GM12878 (cell line): ENCODE results near the gene FCAMR. TPM values are rescaled to one million over a fixed set of nuclear protein-coding genes. Genes with fewer than 3 reads are reported as not detected.

ENCODE experiments used
- ATAC-seq: fragments of 200-7000 bp; cut with Tn5 transposase; 3 replicates; pipeline ENCODE4 v1.9.1; 2020; ENCODE audit warnings: mild to moderate bottlenecking, moderate library complexity
- BruUV-seq: library from RNA; stranded (reverse); fragments of 400-500 nt; replicated peaks from 2 replicates; lab custom pipeline; 2021; lab: Mats Ljungman, UMichigan
- CTCF ChIA-PET: fragments of 300-600 bp; sonication (Branson Sonifier 250); formaldehyde crosslinking; extraction: SDS; loops from one replicate; lab custom pipeline; 2021; ENCODE audit warnings: inconsistent platforms; lab: Yijun Ruan, JAX
- POLR2A ChIA-PET: fragments of 350-600 bp; formaldehyde crosslinking; extraction: SDS; loops from one replicate; lab custom pipeline; 2021; ENCODE audit warnings: inconsistent platforms; lab: Charles Lee
- RAD21 ChIA-PET: fragments of 300-600 bp; sonication (Branson Sonifier 250); formaldehyde crosslinking; loops from one replicate; lab custom pipeline; 2023; ENCODE audit warnings: antibody characterized with exemption; ENCODE audit not compliant: unreplicated experiment; lab: Charles Lee
- SMC1A ChIA-PET: fragments of 300-600 bp; sonication (Branson Sonifier 250); formaldehyde crosslinking; loops from one replicate; lab custom pipeline; 2023; ENCODE audit not compliant: unreplicated experiment, uncharacterized antibody; lab: Charles Lee
- DNase-seq: peaks from one replicate; pipeline ENCODE4 v3.0.0-alpha.2; 2011; ENCODE audit warnings: low read depth, low spot score
- FAIRE-seq: peaks from 3 replicates; lab custom pipeline; 2011; peaks lifted over from hg19 to GRCh38; lab: Jason Lieb, UNC
- H2AFZ ChIP-seq: 2 replicates; pipeline ENCODE4 v1.6.0; 2011; ENCODE audit warnings: low read depth, low read length, control low read depth; ENCODE audit not compliant: control insufficient read depth
- H3K27ac ChIP-seq: 2 replicates; pipeline ENCODE4 v1.5.1; 2011; ENCODE audit warnings: control low read depth; ENCODE audit not compliant: control insufficient read depth, insufficient read depth
- H3K27me3 ChIP-seq, 2 experiments: replicated peaks in 1 of 2; 2 replicates each; pipeline versions ENCODE4 v1.6.0 to v1.6.1; 2011; ENCODE audit warnings: low read length in 1 of 2; ENCODE audit not compliant: control insufficient read depth in 2 of 2, insufficient read depth in 2 of 2
- H3K36me3 ChIP-seq, 2 experiments: 2 replicates each; pipeline ENCODE4 v1.5.1; 2011; ENCODE audit warnings: low read length in 1 of 2; ENCODE audit not compliant: control insufficient read depth in 2 of 2, insufficient read depth in 2 of 2
- H3K4me1 ChIP-seq: 2 replicates; pipeline ENCODE4 v1.6.1; 2011; ENCODE audit warnings: mild to moderate bottlenecking, low read length, moderate library complexity, mixed read lengths; ENCODE audit not compliant: control insufficient read depth, insufficient read depth
- H3K4me2 ChIP-seq: 2 replicates; pipeline ENCODE4 v1.6.0; 2011; ENCODE audit warnings: control low read depth; ENCODE audit not compliant: control insufficient read depth, insufficient read depth
- H3K4me3 ChIP-seq: fragments of 200-600 bp; sonication (generic); 2 replicates; pipeline ENCODE4 v1.5.1; 2016
- H3K79me2 ChIP-seq: 2 replicates; pipeline ENCODE4 v1.6.0; 2011; ENCODE audit warnings: low read length; ENCODE audit not compliant: control insufficient read depth, insufficient read depth
- H3K9ac ChIP-seq: 2 replicates; pipeline ENCODE4 v1.8.0; 2011; ENCODE audit warnings: low read length, control low read depth, mixed read lengths; ENCODE audit not compliant: control insufficient read depth, insufficient read depth
- H3K9me3 ChIP-seq: replicated peaks from 3 replicates; pipeline ENCODE4 v1.5.1; 2011; ENCODE audit warnings: mild to moderate bottlenecking, low read length; ENCODE audit not compliant: control insufficient read depth, insufficient read depth
- H4K20me1 ChIP-seq: 2 replicates; pipeline ENCODE4 v1.6.0; 2011; ENCODE audit not compliant: control insufficient read depth, insufficient read depth
- BMI1 ChIP-seq: fragments of 450-650 bp; IDR thresholded peaks from 2 replicates; pipeline ENCODE4 v1.6.1; 2016; ENCODE audit warnings: mild to moderate bottlenecking, moderate library complexity, borderline replicate concordance
- ESRRA ChIP-seq: IDR thresholded peaks from 2 replicates; pipeline ENCODE4 v1.6.1; 2012; ENCODE audit warnings: mild to moderate bottlenecking, low read length, improper control_type of control experiment
- FOS ChIP-seq: IDR thresholded peaks from 3 replicates; pipeline ENCODE4 v1.6.1; 2011; ENCODE audit warnings: borderline replicate concordance; ENCODE audit not compliant: insufficient read length; ENCODE audit errors: extremely low read depth
- FOXK2 ChIP-seq: fragments of 450-650 bp; IDR thresholded peaks from 2 replicates; pipeline ENCODE4 v1.6.1; 2017; ENCODE audit warnings: mild to moderate bottlenecking, moderate library complexity
- HCFC1 ChIP-seq: fragments of 150-350 bp; IDR thresholded peaks from 2 replicates; pipeline ENCODE4 v1.6.1; 2014; ENCODE audit warnings: low read length
- HDGF ChIP-seq: fragments of 450-650 bp; IDR thresholded peaks from 2 replicates; pipeline ENCODE4 v1.6.1; 2016; ENCODE audit warnings: antibody characterized with exemption
- KAT2A ChIP-seq: conservative IDR thresholded peaks from 2 replicates; pipeline ENCODE4 v1.6.1; 2011; ENCODE audit warnings: low read depth, low read length; ENCODE audit not compliant: control insufficient read depth
- LARP7 ChIP-seq: fragments of 450-650 bp; IDR thresholded peaks from 2 replicates; pipeline ENCODE4 v1.6.1; 2017; ENCODE audit warnings: mild to moderate bottlenecking
- NFYA ChIP-seq: IDR thresholded peaks from 2 replicates; pipeline ENCODE4 v1.6.1; 2011; ENCODE audit warnings: low read depth, mild to moderate bottlenecking, low read length, improper control_type of control experiment, borderline replicate concordance
- NFYB ChIP-seq: IDR thresholded peaks from 2 replicates; pipeline ENCODE4 v1.6.1; 2011; ENCODE audit warnings: low read depth, mild to moderate bottlenecking, low read length, improper control_type of control experiment, moderate library complexity; ENCODE audit not compliant: insufficient read depth
- NRF1 ChIP-seq: conservative IDR thresholded peaks from 2 replicates; pipeline ENCODE4 v1.6.1; 2011; ENCODE audit warnings: mild to moderate bottlenecking, low read depth, low read length, improper control_type of control experiment
- SIN3A ChIP-seq: IDR thresholded peaks from 2 replicates; pipeline ENCODE4 v1.6.1; 2012; ENCODE audit warnings: low read depth, low read length, improper control_type of control experiment
- SMC3 ChIP-seq: IDR thresholded peaks from 2 replicates; pipeline ENCODE4 v1.6.1; 2011; ENCODE audit warnings: low read length, improper control_type of control experiment, borderline replicate concordance
- SP1 ChIP-seq: IDR thresholded peaks from one replicate; pipeline ENCODE4 v1.6.1; 2011; ENCODE audit warnings: low read depth, low read length
- STAT1 ChIP-seq: fragments of 450-650 bp; conservative IDR thresholded peaks from 2 replicates; pipeline ENCODE4 v1.6.1; 2014; ENCODE audit warnings: antibody characterized with exemption, mild to moderate bottlenecking
- ZZZ3 ChIP-seq: IDR thresholded peaks from 2 replicates; pipeline ENCODE4 v1.6.1; 2011; ENCODE audit warnings: low read depth; ENCODE audit not compliant: control insufficient read depth, insufficient read length
- WGBS: methylation state at CpG from one replicate; pipeline ENCODE4 v1.1.6; 2016; ENCODE audit warnings: low lambda C conversion rate; ENCODE audit not compliant: insufficient replicate concordance, insufficient coverage; ENCODE audit errors: missing lambda C conversion rate; 5-methylcytosine and 5-hydroxymethylcytosine counted together
- in situ Hi-C: fragments of 300-500 bp; cut with MboI; formaldehyde crosslinking; loops from 9 replicates; pipeline ENCODE4 v1.14.3; 2018; ENCODE audit warnings: mixed read lengths
- intact Hi-C: fragments of 100-400 bp; cut with micrococcal nuclease; formaldehyde crosslinking; loops from one replicate; pipeline ENCODE4 v1.14.2; 2022; ENCODE audit not compliant: unreplicated experiment
- polyA plus RNA-seq, 11 experiments: library from polyadenylated mRNA; depleted of rRNA in 4 of 11; unstranded in 6 of 11; stranded (reverse) in 5 of 11; fragments of >200 nt; fragmentation: Nextera tagmentation in 4 of 11; fragmentation: Illumina TruSeq in 1 of 11; extraction: Ambion mirVana in 4 of 11; extraction: Trizol in 1 of 11; gene quantifications; 1 replicate in 1 of 11; 2 replicates in 10 of 11; pipeline versions ENCODE4 v1.2.1 to v1.2.3, GENCODE V29; 2011 to 2016; ENCODE audit warnings: inconsistent platforms in 2 of 11, missing spikeins in 2 of 11, low read depth in 1 of 11
- total RNA-seq, 4 experiments: library from RNA; depleted of rRNA in 3 of 4; stranded (reverse); fragments of >200 nt in 3 of 4; fragmentation: Illumina TruSeq in 1 of 4; extraction: Trizol in 1 of 4; gene quantifications; 2 replicates each; pipeline versions ENCODE4 v1.2.1 to v1.2.3, GENCODE V29; 2013 to 2021
- TF ChIP-seq, protein P1 (sequence below): IDR thresholded peaks from 2 replicates; pipeline ENCODE4 v1.6.1; 2012; ENCODE audit warnings: low read length, inconsistent platforms
- TF ChIP-seq, protein P2 (sequence below): fragments of 450-650 bp; IDR thresholded peaks from 2 replicates; pipeline ENCODE4 v1.6.1; 2014; ENCODE audit warnings: mild to moderate bottlenecking

Gene FCAMR
- total and polyA plus RNA-seq, 10 of the 15 experiments (the other 5 are each of a cell fraction or from before 2014, with no cell fraction given), result 0.04 to 0.15 (median 0.06) TPM; not detected in 3

DNA sequence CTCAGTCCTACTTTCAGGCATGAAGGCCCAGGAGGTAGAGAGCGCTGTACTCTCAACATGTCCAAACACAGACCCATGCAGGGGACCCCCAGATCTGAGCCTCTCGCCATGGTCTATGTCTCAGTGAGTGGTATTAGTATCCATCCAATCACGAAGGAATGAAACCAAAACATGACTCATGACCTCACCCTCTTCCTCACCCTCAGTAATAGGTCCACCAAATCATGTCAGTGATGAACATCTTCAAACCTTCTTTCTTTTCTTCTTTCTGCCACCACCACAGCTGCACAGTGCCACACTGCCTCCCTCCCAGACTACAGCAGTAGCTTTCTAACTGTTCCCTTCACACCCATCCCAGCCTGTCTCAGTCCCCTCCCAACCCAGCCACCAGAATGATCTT is 45.5 kb upstream of the FCAMR start:
- Histone ChIP-seq H3K4me3 (no peak overlapping the region), H3K9me3 (no peaks in the 10 kb centered on the region)
- SMC1A ChIA-PET, result interaction anchor here (0.7 kb wide), 1 partner anchor 21 kb away, joined by 4 read pairs; no protein-coding TSS in a partner anchor
- in situ Hi-C loops, result no loop called here
- TF ChIP-seq NFYB (0 out of 2 replicates have a peak, but pooled peaks have one; percentile 23), HCFC1 (no peak), BMI1 (no peak), SMC3 (no peak), STAT1 (no peak)
- TF ChIP-seq, all 136 proteins: peak for 1
- ChIA-PET RAD21 (no interaction called here), POLR2A (no interaction called here), CTCF (interaction anchor here (4.7 kb wide), 1 partner anchor 11 kb away, joined by 35 read pairs; no protein-coding TSS in a partner anchor)
- Histone ChIP-seq H3K4me1 (no peaks in the 10 kb centered on the region), H3K36me3 (no peaks in the 10 kb centered on the region), H3K27ac (no peak overlapping the region), H2AFZ (no peak overlapping the region), H4K20me1 (no peaks in the 10 kb centered on the region), H3K9ac (no peak overlapping the region), H3K4me2 (no peak overlapping the region), H3K79me2 (no peaks in the 10 kb centered on the region), H3K27me3 (peaks cover 0 to 2% of the 10 kb centered on the region in 2 experiments; a peak in 2 of 4 replicates)
- DNase-seq (no peak), ATAC-seq (no peak; the same call in 2 of the 3 replicates), FAIRE-seq (no peak)
- 31% methylated on average over 3 of the region's 3 CpGs for WGBS
- intact Hi-C loops, result no loop called here
- BruUV-seq, result no TSS peak

DNA sequence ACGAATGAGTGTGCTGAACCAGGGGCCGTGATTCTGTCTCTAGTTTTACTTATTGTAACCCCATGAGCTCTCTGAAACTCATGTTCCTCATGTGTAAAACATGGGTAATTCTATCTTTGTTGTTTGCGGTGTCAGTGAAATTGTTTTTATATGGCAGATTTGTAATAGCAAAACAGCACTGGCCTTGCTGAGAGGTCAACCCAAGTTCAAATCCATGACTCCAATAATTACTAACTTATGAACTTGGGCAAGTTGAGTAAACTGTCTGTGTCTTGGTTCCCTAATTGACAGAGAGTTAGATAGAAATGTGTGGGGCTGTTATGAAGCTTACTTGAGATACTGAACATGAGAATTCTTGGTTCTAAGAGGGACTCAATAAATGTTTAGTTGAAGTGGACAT is 44.5 kb upstream of the FCAMR start:
- POLR2A ChIA-PET, result no interaction called here
- WGBS, result 18% methylated on average over 3 of the region's 3 CpGs
- Histone ChIP-seq H3K36me3 (no peaks in the 10 kb centered on the region), H3K4me1 (no peaks in the 10 kb centered on the region), H3K9ac (no peak overlapping the region), H3K79me2 (no peaks in the 10 kb centered on the region), H3K4me2 (no peak overlapping the region), H3K4me3 (no peak overlapping the region), H3K27ac (no peak overlapping the region), H3K9me3 (no peaks in the 10 kb centered on the region), H2AFZ (no peak overlapping the region), H3K27me3 (peaks cover 0 to 2% of the 10 kb centered on the region in 2 experiments; a peak in 3 of 4 replicates), H4K20me1 (no peaks in the 10 kb centered on the region)
- intact Hi-C loops (no loop called here), in situ Hi-C loops (no loop called here)
- CTCF ChIA-PET, result interaction anchor here (2.6 to 4.7 kb wide), 2 partner anchors 10 to 32 kb away, joined by 6 to 35 read pairs; no protein-coding TSS in a partner anchor
- no peak for FAIRE-seq
- ATAC-seq, result no peak
- BruUV-seq, result no TSS peak
- RAD21 ChIA-PET, result no interaction called here
- no peak for DNase-seq
- SMC1A ChIA-PET, result interaction anchor here (0.7 to 1.5 kb wide), 3 partner anchors 9 to 22 kb away, joined by 4 read pairs; no protein-coding TSS in a partner anchor
- TF ChIP-seq SP1 (no peak), LARP7 (no peak), NFYA (no peak), FOXK2 (no peak), FOS (no peak), KAT2A (no peak), ZZZ3 (no peak), HDGF (no peak), NRF1 (no peak), ESRRA (no peak), SIN3A (no peak)
- TF ChIP-seq, protein P1, sequence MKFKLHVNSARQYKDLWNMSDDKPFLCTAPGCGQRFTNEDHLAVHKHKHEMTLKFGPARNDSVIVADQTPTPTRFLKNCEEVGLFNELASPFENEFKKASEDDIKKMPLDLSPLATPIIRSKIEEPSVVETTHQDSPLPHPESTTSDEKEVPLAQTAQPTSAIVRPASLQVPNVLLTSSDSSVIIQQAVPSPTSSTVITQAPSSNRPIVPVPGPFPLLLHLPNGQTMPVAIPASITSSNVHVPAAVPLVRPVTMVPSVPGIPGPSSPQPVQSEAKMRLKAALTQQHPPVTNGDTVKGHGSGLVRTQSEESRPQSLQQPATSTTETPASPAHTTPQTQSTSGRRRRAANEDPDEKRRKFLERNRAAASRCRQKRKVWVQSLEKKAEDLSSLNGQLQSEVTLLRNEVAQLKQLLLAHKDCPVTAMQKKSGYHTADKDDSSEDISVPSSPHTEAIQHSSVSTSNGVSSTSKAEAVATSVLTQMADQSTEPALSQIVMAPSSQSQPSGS, result no peak
- TF ChIP-seq, protein P2, sequence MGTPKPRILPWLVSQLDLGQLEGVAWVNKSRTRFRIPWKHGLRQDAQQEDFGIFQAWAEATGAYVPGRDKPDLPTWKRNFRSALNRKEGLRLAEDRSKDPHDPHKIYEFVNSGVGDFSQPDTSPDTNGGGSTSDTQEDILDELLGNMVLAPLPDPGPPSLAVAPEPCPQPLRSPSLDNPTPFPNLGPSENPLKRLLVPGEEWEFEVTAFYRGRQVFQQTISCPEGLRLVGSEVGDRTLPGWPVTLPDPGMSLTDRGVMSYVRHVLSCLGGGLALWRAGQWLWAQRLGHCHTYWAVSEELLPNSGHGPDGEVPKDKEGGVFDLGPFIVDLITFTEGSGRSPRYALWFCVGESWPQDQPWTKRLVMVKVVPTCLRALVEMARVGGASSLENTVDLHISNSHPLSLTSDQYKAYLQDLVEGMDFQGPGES, result no peak
